Right kidney (tissue), 1 donor: ENCODE measurements around the gene LRIT1.

Source experiments
- DNase-seq: peaks from one replicate; pipeline ENCODE4 v3.0.0-alpha.2; 2016

LRIT1 gene

GRCh38 chr10:84191106-84191505 is 50.2 kb downstream of the LRIT1 start:
- DNase-seq = no peak

GRCh38 chr10:84190621-84191020 is 50.7 kb downstream of the LRIT1 start:
- DNase-seq = no peak

GRCh38 chr10:84188815-84189214 is 52.5 kb downstream of the LRIT1 start:
- DNase-seq = no peak

- DNase-seq = no peak
Measured at GRCh38 chr10:84185526-84186175, 55.7 kb downstream of the LRIT1 start.

- DNase-seq = no peak
Measured at GRCh38 chr10:84184517-84184916, 56.8 kb downstream of the LRIT1 start.

- no peak for DNase-seq
Measured at GRCh38 chr10:84181631-84182030, 59.7 kb downstream of the LRIT1 start.
